Measurements from ENCODE around the gene TMEM45A. TPM values are rescaled to one million over a fixed set of nuclear protein-coding genes. Genes with fewer than 3 reads are reported as not detected.

The TMEM45A gene
- total and polyA plus RNA-seq, 7 donors, result 1.5 to 5.4 (median 1.7) TPM

DNA sequence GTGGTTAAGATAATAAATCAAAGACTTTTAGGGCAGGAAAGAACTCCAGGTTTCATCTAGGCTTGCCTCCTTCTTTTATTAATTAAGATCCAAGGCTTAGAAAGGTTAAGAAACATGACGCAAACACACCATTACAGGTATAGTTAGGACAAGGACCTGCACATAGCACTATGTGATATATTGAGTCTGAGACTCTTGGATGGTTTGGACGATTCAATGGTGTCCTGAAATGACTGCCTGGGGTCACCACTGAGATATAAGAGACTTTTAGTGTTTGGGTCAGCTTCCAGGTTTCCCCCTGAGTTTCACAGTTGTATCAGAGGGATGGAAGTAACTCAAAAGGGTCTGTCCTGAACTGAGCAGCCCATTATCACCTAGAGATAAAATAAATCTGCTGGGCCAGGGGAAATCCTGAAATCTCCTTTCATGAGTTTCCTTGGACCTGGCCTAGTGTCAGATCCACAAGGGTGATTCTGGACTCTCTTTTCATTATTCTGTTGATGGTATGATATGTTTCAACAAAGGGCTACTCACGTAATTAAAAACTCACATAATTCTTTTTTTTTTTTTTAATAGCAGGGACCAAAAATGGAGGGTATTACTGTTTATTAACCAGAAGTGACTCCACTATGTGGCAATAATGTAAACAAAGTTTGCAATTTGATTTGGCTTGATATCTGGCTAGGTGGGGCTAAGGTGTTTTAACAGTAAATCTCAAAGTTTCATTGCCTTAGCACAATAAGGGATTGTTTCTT is 61.4 kb downstream of the TMEM45A start:
- Histone ChIP-seq H3K36me3 (ENCODE audit: insufficient read depth in 1 of 2, low read depth in 1 of 2) (no peaks in the 10 kb centered on the region), H3K27me3 (ENCODE audit: insufficient read depth in 3 of 3, low read length in 2 of 3) (no peaks in the 10 kb centered on the region), H3K4me1 (no peaks in the 10 kb centered on the region), H3K9me3 (no peaks in the 10 kb centered on the region), H3K27ac (no peak overlapping the region), H3K4me3 (no peak overlapping the region)
- intact Hi-C loops (cut with DNase I), result no loop called here
- DNase-seq (no peak), ATAC-seq (no peak)
- TF ChIP-seq, protein P1, sequence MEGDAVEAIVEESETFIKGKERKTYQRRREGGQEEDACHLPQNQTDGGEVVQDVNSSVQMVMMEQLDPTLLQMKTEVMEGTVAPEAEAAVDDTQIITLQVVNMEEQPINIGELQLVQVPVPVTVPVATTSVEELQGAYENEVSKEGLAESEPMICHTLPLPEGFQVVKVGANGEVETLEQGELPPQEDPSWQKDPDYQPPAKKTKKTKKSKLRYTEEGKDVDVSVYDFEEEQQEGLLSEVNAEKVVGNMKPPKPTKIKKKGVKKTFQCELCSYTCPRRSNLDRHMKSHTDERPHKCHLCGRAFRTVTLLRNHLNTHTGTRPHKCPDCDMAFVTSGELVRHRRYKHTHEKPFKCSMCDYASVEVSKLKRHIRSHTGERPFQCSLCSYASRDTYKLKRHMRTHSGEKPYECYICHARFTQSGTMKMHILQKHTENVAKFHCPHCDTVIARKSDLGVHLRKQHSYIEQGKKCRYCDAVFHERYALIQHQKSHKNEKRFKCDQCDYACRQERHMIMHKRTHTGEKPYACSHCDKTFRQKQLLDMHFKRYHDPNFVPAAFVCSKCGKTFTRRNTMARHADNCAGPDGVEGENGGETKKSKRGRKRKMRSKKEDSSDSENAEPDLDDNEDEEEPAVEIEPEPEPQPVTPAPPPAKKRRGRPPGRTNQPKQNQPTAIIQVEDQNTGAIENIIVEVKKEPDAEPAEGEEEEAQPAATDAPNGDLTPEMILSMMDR (IDR thresholded peaks at IDR 0.05), result no peak
- 82 to 92% (median 83%) methylated on average over 3 of the region's 3 CpGs for WGBS, 3 donors

DNA sequence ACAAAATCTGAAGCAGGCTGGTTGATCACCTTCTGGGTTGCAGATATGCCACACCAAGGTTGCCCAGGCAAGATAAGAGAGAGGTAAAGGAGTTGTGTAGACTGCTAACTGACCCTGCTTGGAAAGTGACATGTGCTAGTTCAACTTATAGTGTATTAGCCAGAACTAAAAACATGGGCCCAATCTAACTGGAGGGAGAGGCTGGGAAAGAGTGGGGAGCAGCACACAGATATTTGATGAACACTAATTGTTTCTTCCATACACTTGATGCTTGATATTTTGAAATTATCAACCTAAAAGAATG is 61.9 kb downstream of the TMEM45A start:
- no peaks in the 10 kb centered on the region for H3K36me3 ChIP-seq (ENCODE audit: insufficient read depth in 1 of 2, low read depth in 1 of 2)
- intact Hi-C loops (cut with DNase I), result no loop called here
- H3K4me1 ChIP-seq, result no peaks in the 10 kb centered on the region
- no peak for DNase-seq
- H3K27ac ChIP-seq, result no peak overlapping the region
- no peaks in the 10 kb centered on the region for H3K9me3 ChIP-seq
- ATAC-seq, result no peak
- TF ChIP-seq, protein P1 (IDR thresholded peaks at IDR 0.05), result no peak
- no peaks in the 10 kb centered on the region for H3K27me3 ChIP-seq (ENCODE audit: insufficient read depth in 3 of 3, low read length in 2 of 3)
- no peak overlapping the region for H3K4me3 ChIP-seq

DNA sequence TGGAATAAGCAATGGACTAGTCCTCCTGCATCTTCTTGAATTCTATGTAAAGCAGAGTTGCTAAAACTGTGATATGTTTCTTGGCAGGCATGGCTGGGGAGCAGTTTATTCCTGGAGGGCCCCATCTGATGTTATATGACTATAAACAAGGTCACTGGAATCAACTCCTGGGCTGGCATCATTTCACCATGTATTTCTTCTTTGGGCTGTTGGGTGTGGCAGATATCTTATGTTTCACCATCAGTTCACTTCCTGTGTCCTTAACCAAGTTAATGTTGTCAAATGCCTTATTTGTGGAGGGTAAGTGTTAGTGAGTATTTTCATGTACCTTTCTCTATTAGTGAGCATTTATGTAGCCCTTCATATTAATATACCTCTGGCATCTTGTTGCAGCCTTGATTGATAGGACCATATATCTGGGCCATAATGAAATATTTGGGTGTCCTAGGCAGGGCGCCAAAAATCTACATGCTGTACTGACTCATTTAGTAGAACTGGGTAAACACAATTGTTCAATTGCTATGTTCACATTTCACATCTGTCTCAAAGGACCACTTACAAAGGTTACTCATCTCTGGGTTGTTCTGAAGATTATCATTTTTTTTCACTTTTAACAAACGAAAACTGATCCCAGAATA is 64.4 kb downstream of the TMEM45A start:
- Histone ChIP-seq H3K27ac (no peak overlapping the region), H3K36me3 (ENCODE audit: insufficient read depth in 1 of 2, low read depth in 1 of 2) (no peaks in the 10 kb centered on the region), H3K9me3 (no peaks in the 10 kb centered on the region), H3K4me1 (no peaks in the 10 kb centered on the region), H3K27me3 (ENCODE audit: insufficient read depth in 3 of 3, low read length in 2 of 3) (no peaks in the 10 kb centered on the region), H3K4me3 (no peak overlapping the region)
- 69 to 81% (median 78%) methylated on average over 2 of the region's 2 CpGs for WGBS, 3 donors
- TF ChIP-seq, protein P1 (IDR thresholded peaks at IDR 0.05), result no peak
- DNase-seq, result no peak
- ATAC-seq, result no peak
- intact Hi-C loops (cut with DNase I), result no loop called here

DNA sequence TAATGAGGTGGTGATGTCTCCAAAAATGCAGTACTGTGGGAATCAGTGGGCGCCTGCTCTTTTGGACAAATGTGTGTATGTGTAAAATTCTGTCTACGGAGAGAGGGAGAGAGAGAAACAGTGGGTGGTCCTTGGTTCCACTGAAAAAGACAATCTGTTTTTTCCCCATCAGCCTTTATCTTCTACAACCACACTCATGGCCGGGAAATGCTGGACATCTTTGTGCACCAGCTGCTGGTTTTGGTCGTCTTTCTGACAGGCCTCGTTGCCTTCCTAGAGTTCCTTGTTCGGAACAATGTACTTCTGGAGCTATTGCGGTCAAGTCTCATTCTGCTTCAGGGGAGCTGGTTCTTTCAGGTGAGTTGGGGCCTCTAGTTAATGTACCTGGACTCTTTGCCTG is 65.8 kb downstream of the TMEM45A start:
- 82 to 91% (median 89%) methylated on average over 7 of the region's 7 CpGs for WGBS, 3 donors
- Histone ChIP-seq H3K4me1 (no peaks in the 10 kb centered on the region), H3K4me3 (no peak overlapping the region), H3K27me3 (ENCODE audit: insufficient read depth in 3 of 3, low read length in 2 of 3) (no peaks in the 10 kb centered on the region), H3K27ac (no peak overlapping the region), H3K9me3 (no peaks in the 10 kb centered on the region), H3K36me3 (ENCODE audit: insufficient read depth in 1 of 2, low read depth in 1 of 2) (no peaks in the 10 kb centered on the region)
- intact Hi-C loops (cut with DNase I), result no loop called here
- DNase-seq (no peak), ATAC-seq (no peak)
- TF ChIP-seq, protein P1 (IDR thresholded peaks at IDR 0.05), result no peak

DNA sequence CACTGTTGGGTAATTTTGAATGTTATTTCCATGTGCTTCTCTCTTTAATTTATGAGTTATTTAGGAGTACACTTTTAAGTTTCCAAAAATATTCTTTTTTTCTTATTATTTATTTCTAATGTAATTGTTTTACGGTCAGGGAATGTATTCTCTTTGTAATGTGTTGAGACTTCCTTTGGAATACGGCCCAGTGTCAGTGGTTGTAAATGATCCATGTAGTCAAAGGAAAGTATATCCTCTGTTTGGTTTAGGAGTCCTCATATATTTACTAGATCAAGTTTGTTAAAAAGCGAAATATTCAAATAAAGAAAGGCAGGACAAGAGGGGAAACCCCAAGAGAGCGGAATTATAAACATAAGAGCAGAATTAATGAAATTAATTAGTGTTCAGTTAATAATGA is 68.0 kb downstream of the TMEM45A start:
- intact Hi-C loops (cut with DNase I), result no loop called here
- WGBS, 3 donors, result 78 to 81% (median 81%) methylated on average over 4 of the region's 4 CpGs
- DNase-seq (no peak), ATAC-seq (no peak)
- TF ChIP-seq, protein P1 (IDR thresholded peaks at IDR 0.05), result no peak
- no peaks in the 10 kb centered on the region for H3K4me1 ChIP-seq
- H3K36me3 ChIP-seq (ENCODE audit: insufficient read depth in 1 of 2, low read depth in 1 of 2), result no peaks in the 10 kb centered on the region
- H3K9me3 ChIP-seq, result no peaks in the 10 kb centered on the region
- H3K27ac ChIP-seq, result no peak overlapping the region
- H3K4me3 ChIP-seq, result no peak overlapping the region
- H3K27me3 ChIP-seq (ENCODE audit: insufficient read depth in 3 of 3, low read length in 2 of 3), result no peaks in the 10 kb centered on the region

Measured in psoas muscle (tissue), 8 donors.